Panc1 (cell line): ENCODE measurements around the gene NEK6. TPM values are rescaled to one million over a fixed set of nuclear protein-coding genes. Genes with fewer than 3 reads are reported as not detected.

Experiments used
- ATAC-seq: fragments of 200-7000 bp; cut with Tn5 transposase; 2 replicates; pipeline ENCODE4 v1.9.1; 2020; ENCODE audit warnings: mild to moderate bottlenecking, moderate library complexity
- BruUV-seq: library from RNA; stranded (reverse); fragments of 400-500 nt; replicated peaks from 2 replicates; lab custom pipeline; 2021; lab: Mats Ljungman, UMichigan
- CTCF ChIA-PET: fragments of 300-600 bp; sonication (Branson Sonifier 250); formaldehyde crosslinking; loops from one replicate; lab custom pipeline; 2022; ENCODE audit warnings: antibody characterized with exemption; lab: Charles Lee
- POLR2A ChIA-PET: fragments of 300-600 bp; sonication (Branson Sonifier 250); formaldehyde crosslinking; loops from one replicate; lab custom pipeline; 2022; ENCODE audit warnings: antibody characterized with exemption; lab: Charles Lee
- DNase-seq: peaks from one replicate; pipeline ENCODE4 v3.0.0-alpha.2; 2010; ENCODE audit warnings: low read depth, low spot score
- H3K27ac ChIP-seq: 2 replicates; pipeline ENCODE4 v1.5.1; 2011; ENCODE audit warnings: mild to moderate bottlenecking, low read length, inconsistent platforms
- H3K27me3 ChIP-seq: fragments of 200-500 bp; sonication (Bioruptor generic); 2 replicates; pipeline ENCODE4 v1.6.0; 2014; ENCODE audit warnings: low read length, inconsistent platforms; ENCODE audit not compliant: control insufficient read depth, insufficient read depth
- H3K36me3 ChIP-seq: fragments of 200-500 bp; sonication (Bioruptor generic); 2 replicates; pipeline ENCODE4 v1.5.1; 2014; ENCODE audit warnings: inconsistent platforms, mild to moderate bottlenecking, low read length, moderate library complexity; ENCODE audit not compliant: control insufficient read depth, insufficient read depth
- H3K4me1 ChIP-seq: 2 replicates; pipeline ENCODE4 v1.5.1; 2011; ENCODE audit warnings: inconsistent platforms, mild to moderate bottlenecking, low read length, moderate library complexity; ENCODE audit not compliant: control insufficient read depth, insufficient read depth
- H3K4me3 ChIP-seq, 2 experiments: 2 replicates each; pipeline ENCODE4 v1.5.1; 2011 to 2012; ENCODE audit warnings: low read depth in 2 of 2, low read length in 2 of 2, mild to moderate bottlenecking in 2 of 2, inconsistent platforms in 1 of 2, moderate library complexity in 1 of 2
- H3K9me3 ChIP-seq: fragments of 200-500 bp; sonication (Bioruptor generic); 2 replicates; pipeline ENCODE4 v1.5.1; 2014; ENCODE audit warnings: low read depth, mild to moderate bottlenecking, inconsistent platforms, low read length, moderate library complexity; ENCODE audit not compliant: control insufficient read depth, insufficient read depth
- POLR2AphosphoS5 ChIP-seq: IDR thresholded peaks from 2 replicates; pipeline ENCODE4 v1.6.1; 2012; ENCODE audit warnings: mild to moderate bottlenecking, low read depth, low read length, moderate library complexity
- SIN3A ChIP-seq: IDR thresholded peaks from 2 replicates; pipeline ENCODE4 v1.6.1; 2012; ENCODE audit warnings: low read depth, mild to moderate bottlenecking, low read length, moderate library complexity, borderline replicate concordance; ENCODE audit not compliant: insufficient read depth
- TCF7L2 ChIP-seq: IDR thresholded peaks from 2 replicates; pipeline ENCODE4 v1.6.1; 2011; ENCODE audit warnings: mild to moderate bottlenecking, low read depth, low read length, inconsistent platforms
- in situ Hi-C: cut with HindIII; loops from 2 replicates; pipeline ENCODE4 v1.10.0; 2016; ENCODE audit warnings: low sequenced_read_pairs, low pct_unique_long_range_greater_than_20kb
- intact Hi-C: fragments of 100-400 bp; cut with micrococcal nuclease; formaldehyde crosslinking; loops from one replicate; pipeline ENCODE4 v1.10.0; 2022; ENCODE audit not compliant: unreplicated experiment
- total RNA-seq: library from RNA; stranded (reverse); gene quantifications from one replicate; pipeline ENCODE4 v1.2.1, GENCODE V29; 2021; ENCODE audit not compliant: unreplicated experiment
- TF ChIP-seq, protein P1 (sequence below), 2 experiments: IDR thresholded peaks; 2 replicates each; pipeline ENCODE4 v1.6.1; 2011 to 2012; ENCODE audit warnings: low read depth in 2 of 2, control low read depth in 1 of 2, low read length in 1 of 2, mild to moderate bottlenecking in 1 of 2, moderate library complexity in 1 of 2; ENCODE audit not compliant: insufficient read depth in 1 of 2
- TF ChIP-seq, protein P2 (sequence below): fragments of 450-650 bp; IDR thresholded peaks from 2 replicates; pipeline ENCODE4 v1.5.1; 2017; ENCODE audit warnings: mild to moderate bottlenecking

Gene NEK6
- total RNA-seq, 1 experiment from 2014 or later: 56.3 TPM

DNA sequence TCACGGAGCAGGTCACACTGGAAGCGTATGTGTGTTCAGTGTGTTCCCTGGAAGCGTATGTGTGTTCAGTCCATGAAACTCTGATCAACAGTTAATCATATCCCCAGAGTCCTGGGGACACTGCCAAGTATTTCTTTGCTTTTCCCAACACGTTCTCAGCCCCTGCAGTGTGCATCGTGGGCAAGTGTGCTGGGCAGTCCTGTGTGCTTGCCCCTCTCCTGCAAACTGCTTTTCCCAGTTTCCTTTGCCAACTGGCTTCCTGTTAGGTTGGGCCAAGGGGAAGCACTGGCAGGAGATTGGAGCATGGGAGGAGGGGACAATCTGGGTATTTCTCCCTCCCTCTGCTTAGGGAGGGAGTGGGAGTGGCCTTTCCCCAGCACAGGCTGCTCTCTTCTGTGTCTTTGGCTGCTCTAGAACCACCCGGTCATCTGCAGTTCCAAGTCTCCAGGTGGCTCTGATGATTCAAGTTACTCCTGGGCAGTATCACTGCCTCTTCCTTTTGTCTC lies 36.8 kb upstream of the NEK6 start:
- in situ Hi-C loops: no loop called here
- H3K4me1 ChIP-seq: peaks cover 9% of the 10 kb centered on the region
- H3K27ac ChIP-seq: no peak overlapping the region
- no peaks in the 10 kb centered on the region for H3K9me3 ChIP-seq
- no peaks in the 10 kb centered on the region for H3K36me3 ChIP-seq
- ChIA-PET CTCF (interaction anchor here (1.2 kb wide), 1 partner anchor 8 kb away, joined by 3 read pairs; no protein-coding TSS in a partner anchor), POLR2A (no interaction called here)
- DNase-seq (no peak), ATAC-seq (peak; percentile 28; the same call in 1 of the 2 replicates)
- intact Hi-C loops: no loop called here
- no peaks in the 10 kb centered on the region for H3K27me3 ChIP-seq
- no peak for TF ChIP-seq TCF7L2
- TF ChIP-seq, protein P1, sequence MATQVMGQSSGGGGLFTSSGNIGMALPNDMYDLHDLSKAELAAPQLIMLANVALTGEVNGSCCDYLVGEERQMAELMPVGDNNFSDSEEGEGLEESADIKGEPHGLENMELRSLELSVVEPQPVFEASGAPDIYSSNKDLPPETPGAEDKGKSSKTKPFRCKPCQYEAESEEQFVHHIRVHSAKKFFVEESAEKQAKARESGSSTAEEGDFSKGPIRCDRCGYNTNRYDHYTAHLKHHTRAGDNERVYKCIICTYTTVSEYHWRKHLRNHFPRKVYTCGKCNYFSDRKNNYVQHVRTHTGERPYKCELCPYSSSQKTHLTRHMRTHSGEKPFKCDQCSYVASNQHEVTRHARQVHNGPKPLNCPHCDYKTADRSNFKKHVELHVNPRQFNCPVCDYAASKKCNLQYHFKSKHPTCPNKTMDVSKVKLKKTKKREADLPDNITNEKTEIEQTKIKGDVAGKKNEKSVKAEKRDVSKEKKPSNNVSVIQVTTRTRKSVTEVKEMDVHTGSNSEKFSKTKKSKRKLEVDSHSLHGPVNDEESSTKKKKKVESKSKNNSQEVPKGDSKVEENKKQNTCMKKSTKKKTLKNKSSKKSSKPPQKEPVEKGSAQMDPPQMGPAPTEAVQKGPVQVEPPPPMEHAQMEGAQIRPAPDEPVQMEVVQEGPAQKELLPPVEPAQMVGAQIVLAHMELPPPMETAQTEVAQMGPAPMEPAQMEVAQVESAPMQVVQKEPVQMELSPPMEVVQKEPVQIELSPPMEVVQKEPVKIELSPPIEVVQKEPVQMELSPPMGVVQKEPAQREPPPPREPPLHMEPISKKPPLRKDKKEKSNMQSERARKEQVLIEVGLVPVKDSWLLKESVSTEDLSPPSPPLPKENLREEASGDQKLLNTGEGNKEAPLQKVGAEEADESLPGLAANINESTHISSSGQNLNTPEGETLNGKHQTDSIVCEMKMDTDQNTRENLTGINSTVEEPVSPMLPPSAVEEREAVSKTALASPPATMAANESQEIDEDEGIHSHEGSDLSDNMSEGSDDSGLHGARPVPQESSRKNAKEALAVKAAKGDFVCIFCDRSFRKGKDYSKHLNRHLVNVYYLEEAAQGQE (IDR thresholded peaks at IDR 0.05; ENCODE audit: insufficient read depth in 1 of 2, low read depth in 2 of 2, low read length in 1 of 2): no peak
- H3K4me3 ChIP-seq: no peak overlapping the region
- BruUV-seq: no TSS peak

DNA sequence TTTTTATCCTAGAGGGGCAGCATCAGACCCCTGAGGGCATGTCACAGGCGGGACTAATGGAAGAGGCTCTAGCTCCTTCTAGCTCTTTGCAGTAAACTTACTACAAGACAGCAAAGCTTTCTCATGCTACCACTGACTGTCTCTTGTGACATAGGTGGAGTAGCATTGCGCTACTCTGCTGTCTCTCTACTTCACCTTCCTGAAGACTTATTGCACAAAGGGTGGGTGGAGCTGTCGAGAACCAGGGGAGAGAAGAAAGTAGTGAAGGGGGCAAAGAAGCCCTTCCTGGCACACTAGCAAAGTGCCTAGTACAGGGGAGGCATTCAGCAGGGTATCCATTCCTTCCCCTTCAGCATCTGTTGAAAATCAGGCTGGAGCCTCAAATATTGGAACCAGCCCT lies 36.1 kb upstream of the NEK6 start:
- POLR2A ChIA-PET: no interaction called here

More for the DNA sequence above, 36.1 kb upstream of the NEK6 start:
- Histone ChIP-seq H3K4me1 (peaks cover 9% of the 10 kb centered on the region), H3K27ac (no peak overlapping the region), H3K9me3 (no peaks in the 10 kb centered on the region), H3K27me3 (no peaks in the 10 kb centered on the region), H3K36me3 (no peaks in the 10 kb centered on the region), H3K4me3 (no peak overlapping the region)
- TF ChIP-seq POLR2AphosphoS5 (no peak), SIN3A (no peak), TCF7L2 (no peak)
- TF ChIP-seq, protein P2, sequence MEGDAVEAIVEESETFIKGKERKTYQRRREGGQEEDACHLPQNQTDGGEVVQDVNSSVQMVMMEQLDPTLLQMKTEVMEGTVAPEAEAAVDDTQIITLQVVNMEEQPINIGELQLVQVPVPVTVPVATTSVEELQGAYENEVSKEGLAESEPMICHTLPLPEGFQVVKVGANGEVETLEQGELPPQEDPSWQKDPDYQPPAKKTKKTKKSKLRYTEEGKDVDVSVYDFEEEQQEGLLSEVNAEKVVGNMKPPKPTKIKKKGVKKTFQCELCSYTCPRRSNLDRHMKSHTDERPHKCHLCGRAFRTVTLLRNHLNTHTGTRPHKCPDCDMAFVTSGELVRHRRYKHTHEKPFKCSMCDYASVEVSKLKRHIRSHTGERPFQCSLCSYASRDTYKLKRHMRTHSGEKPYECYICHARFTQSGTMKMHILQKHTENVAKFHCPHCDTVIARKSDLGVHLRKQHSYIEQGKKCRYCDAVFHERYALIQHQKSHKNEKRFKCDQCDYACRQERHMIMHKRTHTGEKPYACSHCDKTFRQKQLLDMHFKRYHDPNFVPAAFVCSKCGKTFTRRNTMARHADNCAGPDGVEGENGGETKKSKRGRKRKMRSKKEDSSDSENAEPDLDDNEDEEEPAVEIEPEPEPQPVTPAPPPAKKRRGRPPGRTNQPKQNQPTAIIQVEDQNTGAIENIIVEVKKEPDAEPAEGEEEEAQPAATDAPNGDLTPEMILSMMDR: no peak
- TF ChIP-seq, protein P1 (IDR thresholded peaks at IDR 0.05; ENCODE audit: insufficient read depth in 1 of 2, low read depth in 2 of 2, low read length in 1 of 2): no peak
- in situ Hi-C loops (no loop called here), intact Hi-C loops (no loop called here)
- CTCF ChIA-PET: interaction anchor here (1.2 kb wide), 1 partner anchor 8 kb away, joined by 3 read pairs; no protein-coding TSS in a partner anchor
- BruUV-seq: no TSS peak
- DNase-seq (no peak), ATAC-seq (no peak)
